ENCODE results near the gene FARP1.

FARP1 gene

DNA sequence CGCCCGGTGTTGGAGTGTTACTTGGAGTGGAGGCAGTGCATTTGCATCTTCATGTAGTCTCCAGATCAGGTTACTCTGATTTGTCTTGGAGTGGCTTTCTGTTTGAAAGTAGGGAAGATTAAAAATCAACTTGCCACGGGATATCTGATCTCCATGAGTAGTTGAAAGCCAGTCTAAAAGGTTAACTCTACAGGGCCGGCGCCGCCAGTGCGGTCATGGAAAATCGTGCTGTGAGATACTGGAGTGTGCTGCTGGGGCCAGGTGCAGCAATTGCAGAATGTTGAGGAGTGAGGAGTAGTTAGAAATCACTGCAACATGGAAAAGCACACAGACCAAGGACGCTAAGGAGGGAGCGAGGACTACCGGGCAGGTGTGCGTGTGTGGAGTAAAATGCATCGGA is 259.0 kb downstream of the FARP1 start:
- TF ChIP-seq, protein P1, sequence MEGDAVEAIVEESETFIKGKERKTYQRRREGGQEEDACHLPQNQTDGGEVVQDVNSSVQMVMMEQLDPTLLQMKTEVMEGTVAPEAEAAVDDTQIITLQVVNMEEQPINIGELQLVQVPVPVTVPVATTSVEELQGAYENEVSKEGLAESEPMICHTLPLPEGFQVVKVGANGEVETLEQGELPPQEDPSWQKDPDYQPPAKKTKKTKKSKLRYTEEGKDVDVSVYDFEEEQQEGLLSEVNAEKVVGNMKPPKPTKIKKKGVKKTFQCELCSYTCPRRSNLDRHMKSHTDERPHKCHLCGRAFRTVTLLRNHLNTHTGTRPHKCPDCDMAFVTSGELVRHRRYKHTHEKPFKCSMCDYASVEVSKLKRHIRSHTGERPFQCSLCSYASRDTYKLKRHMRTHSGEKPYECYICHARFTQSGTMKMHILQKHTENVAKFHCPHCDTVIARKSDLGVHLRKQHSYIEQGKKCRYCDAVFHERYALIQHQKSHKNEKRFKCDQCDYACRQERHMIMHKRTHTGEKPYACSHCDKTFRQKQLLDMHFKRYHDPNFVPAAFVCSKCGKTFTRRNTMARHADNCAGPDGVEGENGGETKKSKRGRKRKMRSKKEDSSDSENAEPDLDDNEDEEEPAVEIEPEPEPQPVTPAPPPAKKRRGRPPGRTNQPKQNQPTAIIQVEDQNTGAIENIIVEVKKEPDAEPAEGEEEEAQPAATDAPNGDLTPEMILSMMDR (conservative IDR thresholded peaks at IDR 0.05; ENCODE audit: low read depth): no peak
- DNase-seq (ENCODE audit: low spot score): no peak
- ChIA-PET POLR2A (ENCODE audit: low non-redundant PET) (no interaction called here), CTCF (no interaction called here)
- H3K27ac ChIP-seq: no peak overlapping the region

DNA sequence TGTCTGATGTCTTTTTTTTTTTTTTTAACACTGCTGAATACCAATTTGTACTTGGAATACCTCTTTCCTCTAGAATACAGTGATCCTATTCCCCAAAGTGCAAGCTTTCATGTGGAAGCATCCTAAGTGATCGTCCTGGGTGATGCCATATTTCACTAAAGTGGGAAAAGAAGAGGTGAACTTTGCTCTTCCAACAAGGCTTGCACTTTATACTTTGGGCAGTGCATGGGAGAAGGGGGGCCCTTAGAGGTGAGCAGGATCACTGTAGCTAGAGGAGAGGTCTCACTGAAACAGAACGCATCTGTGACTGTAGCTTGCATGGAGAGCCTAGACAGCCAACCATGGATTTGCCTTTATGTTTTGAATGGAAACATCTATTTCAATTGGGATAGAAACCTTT is 260.2 kb downstream of the FARP1 start:
- H3K27ac ChIP-seq: no peak overlapping the region
- CTCF ChIA-PET: interaction anchor here (0.6 kb wide), 1 partner anchor 274 kb away, joined by 4 read pairs; no protein-coding TSS in a partner anchor
- TF ChIP-seq, protein P1 (conservative IDR thresholded peaks at IDR 0.05; ENCODE audit: low read depth): no peak
- DNase-seq (ENCODE audit: low spot score): no peak
- POLR2A ChIA-PET (ENCODE audit: low non-redundant PET): no interaction called here

DNA sequence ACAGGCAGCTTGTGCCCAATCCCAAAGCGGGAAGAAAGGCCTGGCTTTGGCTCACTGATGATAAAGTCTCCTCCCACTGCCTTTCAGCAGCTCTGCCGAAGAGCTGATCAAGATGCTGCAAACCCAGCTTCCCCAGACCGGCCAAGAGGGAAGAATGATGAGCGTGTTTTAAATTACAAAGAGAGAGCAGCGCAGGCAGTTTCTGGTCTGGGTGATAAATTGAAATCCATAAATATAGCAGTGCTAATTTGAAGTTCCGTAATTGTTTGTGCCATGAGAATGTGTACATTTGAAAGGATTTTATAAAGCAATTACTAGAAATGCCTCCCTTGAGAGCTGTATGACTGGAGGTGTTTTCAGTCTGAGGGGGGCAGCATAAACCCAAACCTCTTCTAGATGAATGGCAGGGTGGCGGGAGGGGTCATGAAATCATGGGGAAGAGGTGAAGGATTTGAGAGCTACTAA is 262.2 kb downstream of the FARP1 start:
- no peak for DNase-seq (ENCODE audit: low spot score)
- POLR2A ChIA-PET (ENCODE audit: low non-redundant PET): no interaction called here
- TF ChIP-seq, protein P1 (conservative IDR thresholded peaks at IDR 0.05; ENCODE audit: low read depth): no peak
- CTCF ChIA-PET: interaction anchor here (1.4 kb wide), 1 partner anchor 29 kb away, joined by 3 read pairs; no protein-coding TSS in a partner anchor
- H3K27ac ChIP-seq: no peak overlapping the region

DNA sequence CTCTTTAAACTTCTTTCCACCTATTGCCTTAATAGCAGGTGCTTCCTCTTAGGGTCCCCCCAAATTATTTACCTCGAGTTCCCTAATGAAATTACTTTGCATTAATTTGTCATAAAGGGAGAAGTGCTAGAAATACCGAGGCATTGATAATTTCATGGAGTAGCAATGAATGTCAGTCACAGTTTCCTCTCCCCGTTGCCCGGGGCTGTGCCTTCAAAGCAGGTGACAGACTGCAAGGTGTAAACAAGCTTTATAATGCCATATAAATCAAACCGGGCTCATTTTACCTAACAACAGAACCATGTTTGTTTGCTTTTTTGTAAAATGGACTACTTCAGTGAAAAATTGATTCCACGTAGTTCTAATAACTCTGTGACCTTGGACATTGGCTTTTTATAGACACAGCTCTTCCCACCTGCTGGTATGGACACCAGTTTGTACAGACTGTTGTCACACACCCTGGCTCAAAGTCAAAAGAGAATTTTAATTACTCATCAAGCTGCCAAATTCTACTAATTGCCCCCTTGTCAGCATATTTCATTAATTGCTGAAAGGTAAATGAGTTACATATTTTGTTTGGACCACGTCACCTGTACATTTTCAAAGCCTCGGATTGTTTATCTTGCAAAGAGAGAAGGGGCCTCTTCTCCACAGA is 262.9 kb downstream of the FARP1 start:
- no peak for DNase-seq (ENCODE audit: low spot score)
- TF ChIP-seq, protein P1 (conservative IDR thresholded peaks at IDR 0.05; ENCODE audit: low read depth): no peak
- CTCF ChIA-PET: interaction anchor here (0.7 to 1.4 kb wide), 2 partner anchors 24 to 28 kb away, joined by 3 to 4 read pairs; no protein-coding TSS in a partner anchor
- no peak overlapping the region for H3K27ac ChIP-seq
- POLR2A ChIA-PET (ENCODE audit: low non-redundant PET): no interaction called here

DNA sequence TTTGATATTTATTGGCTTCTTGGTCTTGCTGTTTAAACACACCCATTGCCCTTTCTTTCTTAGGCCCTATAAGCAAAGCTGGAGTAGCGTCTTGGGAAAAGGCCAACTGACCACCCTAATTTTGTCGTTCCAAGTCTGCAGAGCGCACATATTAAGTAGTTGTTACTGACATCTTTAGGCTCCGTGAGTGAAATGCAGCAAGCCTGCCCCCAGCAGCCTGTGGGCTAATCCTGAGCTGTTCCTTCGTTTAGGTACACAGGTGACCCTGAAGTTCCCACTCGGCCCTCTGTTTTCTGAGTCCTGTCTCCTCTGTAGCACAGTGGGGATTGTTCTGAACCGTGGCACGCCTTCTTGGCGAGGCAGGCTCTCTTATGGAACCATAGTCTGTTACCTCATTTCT is 263.5 kb downstream of the FARP1 start:
- H3K27ac ChIP-seq: no peak overlapping the region
- POLR2A ChIA-PET (ENCODE audit: low non-redundant PET): no interaction called here
- TF ChIP-seq, protein P1 (conservative IDR thresholded peaks at IDR 0.05; ENCODE audit: low read depth): no peak
- CTCF ChIA-PET: interaction anchor here (0.7 kb wide), 1 partner anchor 21 kb away, joined by 9 read pairs; no protein-coding TSS in a partner anchor
- no peak for DNase-seq (ENCODE audit: low spot score)

DNA sequence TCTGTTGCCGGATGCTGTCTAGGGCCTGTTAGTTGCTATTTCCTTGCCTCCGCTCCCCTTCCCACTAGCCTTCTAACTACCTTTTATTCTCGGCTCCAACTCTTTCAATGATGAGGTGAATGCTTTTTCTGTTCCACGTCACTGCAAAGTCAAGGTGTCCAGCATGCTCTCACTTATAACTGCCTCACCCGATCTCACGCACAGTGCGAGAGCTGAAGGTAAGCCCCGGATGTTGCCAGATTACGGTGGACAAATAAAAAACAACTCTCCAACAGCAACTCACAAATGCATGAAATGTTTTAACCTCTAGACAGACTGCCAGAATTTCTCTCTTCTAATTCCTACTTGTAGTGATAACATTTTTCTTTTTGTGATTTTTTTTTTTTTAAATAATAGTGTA is 264.1 kb downstream of the FARP1 start:
- CTCF ChIA-PET: interaction anchor here (0.7 kb wide), 1 partner anchor 20 kb away, joined by 9 read pairs; no protein-coding TSS in a partner anchor
- POLR2A ChIA-PET (ENCODE audit: low non-redundant PET): no interaction called here
- TF ChIP-seq, protein P1 (conservative IDR thresholded peaks at IDR 0.05; ENCODE audit: low read depth): no peak
- no peak for DNase-seq (ENCODE audit: low spot score)
- no peak overlapping the region for H3K27ac ChIP-seq
